ENCODE results near the gene ANXA9.

The ANXA9 gene

GRCh38 chr1:150963321-150964163, 18.6 kb upstream of the ANXA9 start:
- Histone ChIP-seq H3K36me3 (ENCODE audit: insufficient read depth, low read length) (peaks cover 91% of the 10 kb centered on the region), H3K27ac (no peak overlapping the region), H3K4me3 (no peak overlapping the region), H3K9ac (ENCODE audit: insufficient read length) (no peak overlapping the region), H3K9me3 (ENCODE audit: low read depth, low read length) (no peaks in the 10 kb centered on the region)
- DNase-seq (ENCODE audit: low read depth, low spot score) = no peak
- no peak for TF ChIP-seq FOXP2 (optimal IDR thresholded peaks at IDR 0.05; ENCODE audit: control extremely low read depth, extremely low read length, insufficient read depth)
- TF ChIP-seq POLR2AphosphoS5 (IDR thresholded peaks at IDR 0.05; ENCODE audit: borderline replicate concordance, low read depth, low read length) = no peak
- TF ChIP-seq EZH2 (IDR thresholded peaks at IDR 0.05) = no peak

GRCh38 chr1:150964164-150964489, 18.0 kb upstream of the ANXA9 start:
- no peaks in the 10 kb centered on the region for H3K9me3 ChIP-seq (ENCODE audit: low read depth, low read length)
- H3K27ac ChIP-seq = no peak overlapping the region
- no peak for DNase-seq (ENCODE audit: low read depth, low spot score)
- no peak overlapping the region for H3K4me3 ChIP-seq
- H3K36me3 ChIP-seq (ENCODE audit: insufficient read depth, low read length) = peaks cover 90% of the 10 kb centered on the region
- TF ChIP-seq EZH2 (IDR thresholded peaks at IDR 0.05) = no peak
- no peak for TF ChIP-seq FOXP2 (optimal IDR thresholded peaks at IDR 0.05; ENCODE audit: control extremely low read depth, extremely low read length, insufficient read depth)
- no peak for TF ChIP-seq POLR2AphosphoS5 (IDR thresholded peaks at IDR 0.05; ENCODE audit: borderline replicate concordance, low read depth, low read length)
- H3K9ac ChIP-seq (ENCODE audit: insufficient read length) = no peak overlapping the region

- 0 out of 2 replicates have a peak overlapping the region, but pooled peaks have one; percentile 25 for H3K27ac ChIP-seq
- H3K9me3 ChIP-seq (ENCODE audit: low read depth, low read length) = no peaks in the 10 kb centered on the region
- no peak overlapping the region for H3K9ac ChIP-seq (ENCODE audit: insufficient read length)
- no peak overlapping the region for H3K4me3 ChIP-seq
- H3K36me3 ChIP-seq (ENCODE audit: insufficient read depth, low read length) = peaks cover 77% of the 10 kb centered on the region
- TF ChIP-seq POLR2AphosphoS5 (IDR thresholded peaks at IDR 0.05; ENCODE audit: borderline replicate concordance, low read depth, low read length) (no peak), FOXP2 (optimal IDR thresholded peaks at IDR 0.05; ENCODE audit: control extremely low read depth, extremely low read length, insufficient read depth) (no peak), EZH2 (IDR thresholded peaks at IDR 0.05) (no peak)
- DNase-seq (ENCODE audit: low read depth, low spot score) = no peak
These were observed 16.5 kb upstream of the ANXA9 start for GRCh38 chr1:150965605-150966004.

- TF ChIP-seq FOXP2 (optimal IDR thresholded peaks at IDR 0.05; ENCODE audit: control extremely low read depth, extremely low read length, insufficient read depth) = no peak
- no peak for TF ChIP-seq EZH2 (IDR thresholded peaks at IDR 0.05)
- TF ChIP-seq POLR2AphosphoS5 (IDR thresholded peaks at IDR 0.05; ENCODE audit: borderline replicate concordance, low read depth, low read length) = no peak
- H3K9ac ChIP-seq (ENCODE audit: insufficient read length) = no peak overlapping the region
- no peak overlapping the region for H3K27ac ChIP-seq
- DNase-seq (ENCODE audit: low read depth, low spot score) = no peak
- peaks cover 73% of the 10 kb centered on the region for H3K36me3 ChIP-seq (ENCODE audit: insufficient read depth, low read length)
- no peak overlapping the region for H3K4me3 ChIP-seq
- H3K9me3 ChIP-seq (ENCODE audit: low read depth, low read length) = no peaks in the 10 kb centered on the region
These were observed 16.1 kb upstream of the ANXA9 start for GRCh38 chr1:150966011-150966410.

- no peak for DNase-seq (ENCODE audit: low read depth, low spot score)
- no peak for TF ChIP-seq FOXP2 (optimal IDR thresholded peaks at IDR 0.05; ENCODE audit: control extremely low read depth, extremely low read length, insufficient read depth)
- TF ChIP-seq POLR2AphosphoS5 (IDR thresholded peaks at IDR 0.05; ENCODE audit: borderline replicate concordance, low read depth, low read length) = peak; percentile 3; the same call in 1 of the 2 replicates
- no peak for TF ChIP-seq EZH2 (IDR thresholded peaks at IDR 0.05)
- no peak overlapping the region for H3K4me3 ChIP-seq
- H3K27ac ChIP-seq = no peak overlapping the region
- no peak overlapping the region for H3K9ac ChIP-seq (ENCODE audit: insufficient read length)
- H3K36me3 ChIP-seq (ENCODE audit: insufficient read depth, low read length) = peaks cover 55% of the 10 kb centered on the region
- no peaks in the 10 kb centered on the region for H3K9me3 ChIP-seq (ENCODE audit: low read depth, low read length)
These were observed 14.2 kb upstream of the ANXA9 start for GRCh38 chr1:150967936-150968335.

GRCh38 chr1:150968491-150968890, 13.6 kb upstream of the ANXA9 start:
- Histone ChIP-seq H3K9ac (ENCODE audit: insufficient read length) (no peak overlapping the region), H3K27ac (no peak overlapping the region), H3K4me3 (no peak overlapping the region), H3K9me3 (ENCODE audit: low read depth, low read length) (no peaks in the 10 kb centered on the region), H3K36me3 (ENCODE audit: insufficient read depth, low read length) (peaks cover 50% of the 10 kb centered on the region)
- DNase-seq (ENCODE audit: low read depth, low spot score) = no peak
- TF ChIP-seq FOXP2 (optimal IDR thresholded peaks at IDR 0.05; ENCODE audit: control extremely low read depth, extremely low read length, insufficient read depth) (no peak), EZH2 (IDR thresholded peaks at IDR 0.05) (no peak), POLR2AphosphoS5 (IDR thresholded peaks at IDR 0.05; ENCODE audit: borderline replicate concordance, low read depth, low read length) (no peak)

- Histone ChIP-seq H3K4me3 (no peak overlapping the region), H3K9ac (ENCODE audit: insufficient read length) (no peak overlapping the region), H3K9me3 (ENCODE audit: low read depth, low read length) (no peaks in the 10 kb centered on the region), H3K27ac (no peak overlapping the region), H3K36me3 (ENCODE audit: insufficient read depth, low read length) (peaks cover 39% of the 10 kb centered on the region)
- DNase-seq (ENCODE audit: low read depth, low spot score) = no peak
- TF ChIP-seq POLR2AphosphoS5 (IDR thresholded peaks at IDR 0.05; ENCODE audit: borderline replicate concordance, low read depth, low read length) = no peak
- TF ChIP-seq FOXP2 (optimal IDR thresholded peaks at IDR 0.05; ENCODE audit: control extremely low read depth, extremely low read length, insufficient read depth) = no peak
- no peak for TF ChIP-seq EZH2 (IDR thresholded peaks at IDR 0.05)
These were observed 12.5 kb upstream of the ANXA9 start for GRCh38 chr1:150969626-150970025.

GRCh38 chr1:150970808-150971582, 11.1 kb upstream of the ANXA9 start:
- no peaks in the 10 kb centered on the region for H3K9me3 ChIP-seq (ENCODE audit: low read depth, low read length)
- no peak for TF ChIP-seq EZH2 (IDR thresholded peaks at IDR 0.05)
- TF ChIP-seq POLR2AphosphoS5 (IDR thresholded peaks at IDR 0.05; ENCODE audit: borderline replicate concordance, low read depth, low read length) = no peak
- no peak for TF ChIP-seq FOXP2 (optimal IDR thresholded peaks at IDR 0.05; ENCODE audit: control extremely low read depth, extremely low read length, insufficient read depth)
- H3K9ac ChIP-seq (ENCODE audit: insufficient read length) = no peak overlapping the region
- H3K36me3 ChIP-seq (ENCODE audit: insufficient read depth, low read length) = peaks cover 29% of the 10 kb centered on the region
- no peak overlapping the region for H3K4me3 ChIP-seq
- no peak overlapping the region for H3K27ac ChIP-seq
- no peak for DNase-seq (ENCODE audit: low read depth, low spot score)
